MM.1S (cell line): ENCODE measurements around the gene ZNF324.

Experiments
- EZH2phosphoT487 ChIP-seq: fragments of 300-600 bp; sonication (generic); IDR thresholded peaks from 2 replicates; pipeline ENCODE4 v1.6.1; 2018; ENCODE audit warnings: antibody characterized with exemption, low read length
- TF ChIP-seq, protein P1 (sequence below): fragments of 300-600 bp; sonication (generic); IDR thresholded peaks from 2 replicates; pipeline ENCODE4 v1.5.1; 2016; ENCODE audit warnings: antibody characterized with exemption, low read length, mixed read lengths

DNA sequence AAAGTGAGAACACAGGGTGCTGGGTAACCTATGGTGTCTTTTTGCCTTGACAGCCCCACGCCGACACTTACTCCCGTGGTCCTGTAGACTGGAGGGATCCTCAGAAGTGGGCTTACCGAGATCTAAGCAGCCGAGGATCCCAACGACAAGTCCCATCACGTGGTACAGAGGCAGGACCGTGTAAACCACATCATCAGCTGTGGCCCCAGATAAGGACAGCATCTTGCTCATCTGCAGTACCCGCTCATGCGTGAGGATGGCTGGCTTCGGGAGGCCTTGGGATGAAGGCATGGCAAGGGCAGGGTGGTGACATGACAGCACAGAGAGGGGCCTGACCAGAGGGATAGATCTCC is 42.8 kb downstream of the ZNF324 start:
- TF ChIP-seq, protein P1, sequence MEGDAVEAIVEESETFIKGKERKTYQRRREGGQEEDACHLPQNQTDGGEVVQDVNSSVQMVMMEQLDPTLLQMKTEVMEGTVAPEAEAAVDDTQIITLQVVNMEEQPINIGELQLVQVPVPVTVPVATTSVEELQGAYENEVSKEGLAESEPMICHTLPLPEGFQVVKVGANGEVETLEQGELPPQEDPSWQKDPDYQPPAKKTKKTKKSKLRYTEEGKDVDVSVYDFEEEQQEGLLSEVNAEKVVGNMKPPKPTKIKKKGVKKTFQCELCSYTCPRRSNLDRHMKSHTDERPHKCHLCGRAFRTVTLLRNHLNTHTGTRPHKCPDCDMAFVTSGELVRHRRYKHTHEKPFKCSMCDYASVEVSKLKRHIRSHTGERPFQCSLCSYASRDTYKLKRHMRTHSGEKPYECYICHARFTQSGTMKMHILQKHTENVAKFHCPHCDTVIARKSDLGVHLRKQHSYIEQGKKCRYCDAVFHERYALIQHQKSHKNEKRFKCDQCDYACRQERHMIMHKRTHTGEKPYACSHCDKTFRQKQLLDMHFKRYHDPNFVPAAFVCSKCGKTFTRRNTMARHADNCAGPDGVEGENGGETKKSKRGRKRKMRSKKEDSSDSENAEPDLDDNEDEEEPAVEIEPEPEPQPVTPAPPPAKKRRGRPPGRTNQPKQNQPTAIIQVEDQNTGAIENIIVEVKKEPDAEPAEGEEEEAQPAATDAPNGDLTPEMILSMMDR, result no peak
- TF ChIP-seq EZH2phosphoT487, result no peak
